GM18526 (cell line): ENCODE results near the gene PRXL2A.

ENCODE experiments used
- POLR2A ChIP-seq: IDR thresholded peaks from 3 replicates; pipeline ENCODE4 v1.6.1; 2011; ENCODE audit not compliant: insufficient read length; ENCODE audit errors: extremely low read depth

PRXL2A gene

GRCh38 chr10:80460399-80461207 is 52.3 kb downstream of the PRXL2A start:
- no peak for TF ChIP-seq POLR2A

- TF ChIP-seq POLR2A: no peak
These were observed 53.1 kb downstream of the PRXL2A start for GRCh38 chr10:80461208-80462183.

DNA sequence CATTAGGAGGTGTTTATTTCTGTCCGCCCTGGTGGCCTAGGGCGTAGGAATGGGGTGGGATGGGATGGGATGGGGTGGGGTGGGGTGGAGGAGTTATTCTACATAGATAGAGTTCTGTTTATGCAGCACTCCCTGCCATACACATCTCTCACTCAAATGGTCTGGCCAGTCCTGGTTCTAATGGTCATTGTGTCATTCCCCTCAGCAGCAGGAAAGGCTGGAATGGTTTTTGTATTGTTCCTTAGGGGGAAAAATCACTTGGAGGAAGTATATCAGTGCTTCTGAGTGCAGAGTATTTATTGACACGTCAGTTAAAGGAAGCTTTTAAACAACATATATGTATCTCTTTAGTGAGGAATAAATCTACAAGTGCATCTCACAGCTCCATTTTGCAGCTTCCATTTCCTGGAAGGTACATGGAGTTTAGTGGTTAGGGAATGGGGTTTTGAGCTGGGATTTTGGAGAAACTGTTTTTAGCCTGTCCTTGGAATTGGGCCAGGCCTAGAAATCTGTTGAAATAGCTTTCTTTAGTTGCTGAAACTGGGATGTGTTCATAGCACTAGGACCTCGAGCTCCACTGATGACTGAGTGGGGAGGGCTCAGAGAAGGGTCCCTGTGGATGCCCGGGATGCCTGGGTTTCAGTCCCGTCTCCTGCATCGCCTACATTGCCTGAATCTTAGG is 54.1 kb downstream of the PRXL2A start:
- no peak for TF ChIP-seq POLR2A

DNA sequence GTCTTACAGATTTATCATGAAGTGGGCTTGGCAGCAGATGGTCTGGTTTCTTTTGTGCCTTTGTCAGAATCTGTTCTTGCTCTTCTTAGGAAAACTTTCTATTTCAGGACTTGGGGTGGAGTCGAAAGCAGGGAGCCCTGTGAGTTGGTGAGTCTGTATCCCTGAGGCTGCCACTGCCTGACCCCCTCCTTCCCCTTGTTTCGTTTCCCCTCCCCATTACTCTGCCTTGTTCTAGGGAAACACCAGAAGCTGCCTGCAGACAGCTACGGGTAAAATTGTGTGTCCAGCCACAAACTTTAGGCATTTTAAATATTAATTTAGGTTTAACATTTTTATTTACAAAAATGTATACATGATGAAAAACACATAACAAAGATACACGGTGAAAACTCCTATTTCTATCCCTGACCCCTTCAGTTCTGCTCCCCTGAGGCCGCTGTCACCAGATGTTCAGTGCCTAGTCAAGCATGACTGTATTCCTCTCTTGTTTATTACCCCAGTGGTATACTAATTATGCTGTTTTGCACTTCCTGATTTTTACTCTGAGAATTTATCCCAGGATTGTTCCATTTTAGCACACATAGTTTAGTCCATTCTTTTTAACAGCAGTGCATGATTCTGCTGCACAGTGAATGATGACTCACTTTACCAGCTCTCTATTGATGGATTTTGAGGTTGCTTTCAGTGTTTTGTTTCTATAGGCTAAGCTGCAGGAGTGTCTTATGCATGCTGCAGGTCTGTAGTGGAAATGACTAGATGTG is 54.8 kb downstream of the PRXL2A start:
- TF ChIP-seq POLR2A: no peak

DNA sequence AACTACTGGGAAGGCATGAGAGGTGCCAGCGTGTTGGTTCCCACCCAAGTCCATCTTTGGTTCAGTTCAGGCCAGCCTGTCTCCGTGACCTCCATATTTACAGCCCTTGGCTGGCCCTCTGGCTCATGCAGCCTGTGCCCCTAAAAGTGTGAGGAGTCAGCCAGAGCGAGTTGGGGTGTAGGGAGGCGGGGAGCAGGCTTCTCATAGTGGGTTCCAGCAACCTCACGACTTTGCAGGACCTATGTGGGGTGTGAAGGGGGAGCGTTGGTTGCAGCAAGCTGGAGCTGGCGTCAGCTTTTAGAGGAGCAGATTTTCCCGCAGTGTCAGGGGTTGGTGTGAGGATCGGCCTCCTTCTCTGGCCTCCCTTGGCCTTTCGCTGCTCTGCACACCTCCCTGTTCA is 55.5 kb downstream of the PRXL2A start:
- no peak for TF ChIP-seq POLR2A

GRCh38 chr10:80464557-80465450 is 56.5 kb downstream of the PRXL2A start:
- TF ChIP-seq POLR2A: no peak

DNA sequence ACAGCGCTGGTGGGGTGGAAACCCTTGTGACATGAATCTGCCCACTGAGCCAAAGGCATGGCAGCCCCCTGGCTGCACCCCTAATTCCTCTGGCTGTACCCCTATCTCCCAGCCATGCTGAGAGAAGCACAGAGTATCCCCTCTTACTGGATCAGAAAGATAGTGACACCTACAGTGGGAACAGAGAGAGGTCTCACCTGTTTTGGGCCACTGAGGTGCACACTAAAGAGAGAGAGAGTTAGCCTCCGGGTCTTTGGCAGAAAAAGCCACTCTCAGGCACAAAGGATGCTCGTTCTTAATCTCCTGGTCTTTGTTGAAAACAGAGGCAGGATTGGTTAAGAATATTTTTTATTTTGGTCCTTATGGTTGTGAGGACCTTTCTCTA is 57.1 kb downstream of the PRXL2A start:
- TF ChIP-seq POLR2A: no peak

DNA sequence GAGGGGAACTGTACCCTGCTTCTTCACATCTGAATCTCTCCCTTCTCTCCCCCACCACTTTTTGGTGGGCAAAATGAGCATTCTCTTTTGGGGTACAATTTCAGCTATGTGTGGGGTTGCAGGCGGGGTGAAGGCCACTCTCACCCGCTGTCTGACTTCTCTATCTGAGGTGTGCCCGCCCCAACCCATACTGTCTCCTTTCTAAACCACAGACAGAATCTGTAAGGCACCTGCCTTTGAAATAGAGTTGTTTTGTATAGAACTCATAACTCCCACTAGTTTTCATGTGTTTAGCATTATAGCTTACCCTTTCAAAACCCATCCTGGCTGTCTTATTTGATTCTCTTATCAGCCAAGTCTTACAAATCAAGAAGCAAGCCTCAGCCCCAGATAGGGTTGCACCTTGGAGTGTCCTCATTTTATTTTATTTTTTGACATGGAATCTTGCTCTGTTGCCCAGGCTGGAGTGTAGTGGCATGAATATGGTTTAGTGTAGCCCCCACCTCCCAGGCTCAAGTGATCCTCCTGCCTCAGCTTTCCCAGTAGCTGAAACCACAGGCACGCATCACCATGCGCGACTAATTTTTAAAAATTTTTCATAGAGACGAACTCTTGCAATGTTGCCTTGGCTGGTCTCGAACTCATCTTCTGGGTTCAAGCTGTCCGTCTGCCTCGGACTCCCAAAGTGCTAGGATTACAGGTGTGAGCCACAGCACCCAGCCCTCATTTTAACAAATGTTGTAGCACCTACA is 57.7 kb downstream of the PRXL2A start:
- no peak for TF ChIP-seq POLR2A

- no peak for TF ChIP-seq POLR2A
These were observed 58.5 kb downstream of the PRXL2A start for GRCh38 chr10:80466724-80467326.

DNA sequence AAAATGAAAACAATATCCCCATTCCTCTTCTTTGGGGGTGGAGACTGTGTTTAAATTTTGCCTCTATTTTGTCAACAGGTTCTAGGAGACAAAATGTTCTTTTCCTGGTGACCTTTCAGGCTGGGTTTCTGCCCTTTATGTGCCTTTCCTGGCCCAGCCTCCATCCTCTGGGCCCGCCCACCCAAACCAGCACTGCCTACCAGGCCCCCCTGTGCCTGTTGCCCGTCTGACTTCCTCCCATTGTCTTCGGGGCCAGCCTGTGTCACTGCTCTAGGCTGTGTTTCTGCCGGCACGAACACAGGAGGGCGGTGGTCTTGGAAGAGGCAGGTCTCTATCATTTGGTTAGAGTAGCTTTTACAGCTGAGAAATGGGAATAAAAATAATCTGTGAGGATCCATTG is 59.7 kb downstream of the PRXL2A start:
- TF ChIP-seq POLR2A: no peak

DNA sequence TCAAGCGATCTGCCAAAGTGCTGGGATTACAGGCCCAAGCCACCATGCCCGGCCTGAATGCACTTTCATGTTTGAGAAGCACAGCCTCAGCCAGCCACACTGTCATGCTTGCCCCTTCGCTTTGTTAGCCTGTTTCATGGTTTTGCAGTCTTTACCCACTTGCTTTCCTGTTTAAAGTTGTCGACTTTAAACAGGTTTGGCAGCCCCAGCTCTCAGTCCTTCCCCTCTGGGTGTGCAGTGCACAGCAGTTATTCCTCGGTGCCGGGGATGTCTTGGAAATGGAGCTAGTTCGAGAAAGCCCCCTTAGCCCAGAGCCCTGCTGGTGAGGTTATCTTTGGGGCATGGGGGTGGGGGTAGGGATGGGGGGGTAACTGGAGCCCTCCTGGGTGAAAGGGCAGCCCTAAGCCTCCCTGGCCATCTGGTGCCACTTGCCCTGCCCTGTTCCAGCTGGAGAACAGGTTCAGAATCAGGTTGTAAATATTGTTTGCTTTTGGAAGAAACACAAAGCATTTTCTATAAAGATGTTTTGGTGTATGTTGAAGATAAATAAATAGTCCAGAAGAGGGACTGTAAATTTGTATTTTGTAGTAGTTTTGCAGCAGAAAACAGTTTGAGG is 60.6 kb downstream of the PRXL2A start:
- no peak for TF ChIP-seq POLR2A

DNA sequence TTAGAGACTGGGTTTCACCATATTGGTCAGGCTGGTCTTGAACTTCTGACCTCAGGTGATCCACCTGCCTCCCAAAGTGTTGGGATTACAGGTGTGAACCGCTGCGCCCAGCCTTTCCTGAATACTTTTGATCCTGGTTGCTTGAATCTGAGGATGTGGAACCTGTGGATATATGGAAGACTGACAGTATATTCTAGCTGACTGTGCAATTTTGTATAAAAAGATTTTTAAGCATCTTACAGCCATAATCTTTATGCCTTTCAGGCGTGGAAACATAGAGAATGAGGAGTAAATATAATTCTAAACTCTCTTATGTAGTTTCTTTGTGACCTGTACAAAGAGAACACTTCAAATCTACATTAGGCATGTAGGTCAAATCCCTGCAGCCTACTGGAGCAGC is 61.9 kb downstream of the PRXL2A start:
- TF ChIP-seq POLR2A: no peak
